Neural cell (in vitro differentiated cells): ENCODE data around the gene RHOT1. TPM values are rescaled to one million over a fixed set of nuclear protein-coding genes. Genes with fewer than 3 reads are reported as not detected.

Experiments used
- H2AFZ ChIP-seq: fragments of 200-600, 300-800 bp; sonication (generic), shearing (Covaris generic); 2 replicates; pipeline ENCODE4 v1.6.0; 2014; ENCODE audit warnings: low read depth, mild to moderate bottlenecking, antibody characterized with exemption, low read length, moderate library complexity
- H3F3A ChIP-seq: fragments of 200-600 bp; shearing (Covaris generic); 2 replicates; pipeline ENCODE4 v1.6.1; 2016; ENCODE audit warnings: mild to moderate bottlenecking, moderate library complexity, mixed read lengths, antibody characterized with exemption, low read length; ENCODE audit not compliant: insufficient read depth, poor library complexity, severe bottlenecking
- H3K27ac ChIP-seq: fragments of 200-600, 300-800 bp; sonication (generic), shearing (Covaris generic); 2 replicates; pipeline ENCODE4 v1.5.1; 2014; ENCODE audit warnings: mild to moderate bottlenecking, low read length, moderate library complexity
- H3K27me3 ChIP-seq: fragments of 300-800, 200-600 bp; sonication (generic), shearing (Covaris generic); 2 replicates; pipeline ENCODE4 v1.6.0; 2014; ENCODE audit warnings: mild to moderate bottlenecking, low read depth, low read length, moderate library complexity; ENCODE audit not compliant: insufficient read depth
- H3K36me3 ChIP-seq: fragments of 300-800, 200-600 bp; sonication (generic), shearing (Covaris generic); 2 replicates; pipeline ENCODE4 v1.5.1; 2014; ENCODE audit warnings: mild to moderate bottlenecking, antibody characterized with exemption, low read length, moderate library complexity; ENCODE audit not compliant: insufficient read depth
- H3K4me2 ChIP-seq: fragments of 300-800, 200-600 bp; sonication (generic), shearing (Covaris generic); 2 replicates; pipeline ENCODE4 v1.6.0; 2014; ENCODE audit warnings: mild to moderate bottlenecking, low read length
- H3K4me3 ChIP-seq: fragments of 300-800, 200-600 bp; sonication (generic), shearing (Covaris generic); 2 replicates; pipeline ENCODE4 v1.5.1; 2014; ENCODE audit warnings: mild to moderate bottlenecking, low read length, moderate library complexity
- H3K79me2 ChIP-seq: fragments of 200-600 bp; shearing (Covaris generic); replicated peaks from 2 replicates; pipeline ENCODE4 v1.6.0; 2014; ENCODE audit warnings: mild to moderate bottlenecking, low read length, moderate library complexity; ENCODE audit not compliant: insufficient read depth
- H3K9ac ChIP-seq: fragments of 300-800, 200-600 bp; sonication (generic), shearing (Covaris generic); 2 replicates; pipeline ENCODE4 v1.6.1; 2016; ENCODE audit warnings: mild to moderate bottlenecking, low read length, mixed read lengths
- H3K9me2 ChIP-seq: fragments of 200-600 bp; shearing (Covaris generic); 2 replicates; pipeline ENCODE4 v1.6.1; 2016; ENCODE audit warnings: mild to moderate bottlenecking, low read length, mixed read lengths; ENCODE audit not compliant: insufficient read depth
- H3K9me3 ChIP-seq: fragments of 200-600, 300-800 bp; sonication (generic), shearing (Covaris generic); 2 replicates; pipeline ENCODE4 v1.6.1; 2016; ENCODE audit warnings: mild to moderate bottlenecking, mixed run types, low read length, moderate library complexity, mixed read lengths
- H4K20me1 ChIP-seq: fragments of 200-600 bp; shearing (Covaris generic); 2 replicates; pipeline ENCODE4 v1.6.1; 2016; ENCODE audit warnings: mild to moderate bottlenecking, mixed run types; ENCODE audit not compliant: insufficient read depth
- EP300 ChIP-seq: fragments of 450-650 bp; conservative IDR thresholded peaks from 2 replicates; pipeline ENCODE4 v1.6.1; 2014; ENCODE audit warnings: antibody characterized with exemption, mild to moderate bottlenecking, moderate library complexity; ENCODE audit not compliant: poor library complexity, severe bottlenecking
- EZH2 ChIP-seq: fragments of 200-600, 300-800 bp; shearing (Covaris generic), sonication (generic); IDR thresholded peaks from 2 replicates; pipeline ENCODE4 v1.6.1; 2014; ENCODE audit warnings: antibody characterized with exemption, low read length, borderline replicate concordance, mild to moderate bottlenecking; ENCODE audit not compliant: insufficient read depth, poor library complexity, severe bottlenecking
- MXI1 ChIP-seq: fragments of 450-650 bp; conservative IDR thresholded peaks from 2 replicates; pipeline ENCODE4 v1.6.1; 2014; ENCODE audit warnings: antibody characterized with exemption, mild to moderate bottlenecking; ENCODE audit not compliant: poor library complexity, severe bottlenecking
- POLR2AphosphoS5 ChIP-seq: IDR thresholded peaks from 2 replicates; pipeline ENCODE4 v1.6.1; 2012
- RAD21 ChIP-seq: fragments of 450-650 bp; conservative IDR thresholded peaks from 2 replicates; pipeline ENCODE4 v1.6.1; 2014; ENCODE audit warnings: antibody characterized with exemption, mild to moderate bottlenecking, moderate library complexity
- REST ChIP-seq: IDR thresholded peaks from 2 replicates; pipeline ENCODE4 v1.6.1; 2012; ENCODE audit warnings: borderline replicate concordance
- SMC3 ChIP-seq: fragments of 450-650 bp; conservative IDR thresholded peaks from 2 replicates; pipeline ENCODE4 v1.6.1; 2014; ENCODE audit warnings: antibody characterized with exemption, mild to moderate bottlenecking, moderate library complexity; ENCODE audit not compliant: poor library complexity
- TAF1 ChIP-seq: IDR thresholded peaks from 2 replicates; pipeline ENCODE4 v1.6.1; 2012; ENCODE audit warnings: low read depth
- polyA plus RNA-seq: library from polyadenylated mRNA; depleted of rRNA; stranded (reverse); fragments of >200 nt; gene quantifications from 2 replicates; pipeline ENCODE4 v1.2.3, GENCODE V29; 2014
- TF ChIP-seq, protein P1 (sequence below): fragments of 450-650 bp; IDR thresholded peaks from 2 replicates; pipeline ENCODE4 v1.5.1; 2014; ENCODE audit warnings: antibody characterized with exemption, mild to moderate bottlenecking, moderate library complexity; ENCODE audit not compliant: poor library complexity, severe bottlenecking

The RHOT1 gene
- polyA plus RNA-seq, 1 donor from 2014 or later = 99.1 TPM

GRCh38 chr17:32268734-32269288, 126.5 kb downstream of the RHOT1 start:
- Histone ChIP-seq H3K27ac (no peak overlapping the region), H3K79me2 (no peaks in the 10 kb centered on the region), H2AFZ (no peak overlapping the region), H3K9ac (no peak overlapping the region), H4K20me1 (no peaks in the 10 kb centered on the region), H3F3A (no peaks in the 10 kb centered on the region), H3K9me3 (no peaks in the 10 kb centered on the region), H3K4me3 (no peak overlapping the region), H3K27me3 (peaks cover 30% of the 10 kb centered on the region), H3K4me2 (no peak overlapping the region), H3K9me2 (no peaks in the 10 kb centered on the region), H3K36me3 (no peaks in the 10 kb centered on the region)
- TF ChIP-seq POLR2AphosphoS5 (no peak), RAD21 (no peak), SMC3 (no peak), TAF1 (no peak), EP300 (no peak), EZH2 (no peak), MXI1 (no peak), REST (no peak)
- TF ChIP-seq, protein P1, sequence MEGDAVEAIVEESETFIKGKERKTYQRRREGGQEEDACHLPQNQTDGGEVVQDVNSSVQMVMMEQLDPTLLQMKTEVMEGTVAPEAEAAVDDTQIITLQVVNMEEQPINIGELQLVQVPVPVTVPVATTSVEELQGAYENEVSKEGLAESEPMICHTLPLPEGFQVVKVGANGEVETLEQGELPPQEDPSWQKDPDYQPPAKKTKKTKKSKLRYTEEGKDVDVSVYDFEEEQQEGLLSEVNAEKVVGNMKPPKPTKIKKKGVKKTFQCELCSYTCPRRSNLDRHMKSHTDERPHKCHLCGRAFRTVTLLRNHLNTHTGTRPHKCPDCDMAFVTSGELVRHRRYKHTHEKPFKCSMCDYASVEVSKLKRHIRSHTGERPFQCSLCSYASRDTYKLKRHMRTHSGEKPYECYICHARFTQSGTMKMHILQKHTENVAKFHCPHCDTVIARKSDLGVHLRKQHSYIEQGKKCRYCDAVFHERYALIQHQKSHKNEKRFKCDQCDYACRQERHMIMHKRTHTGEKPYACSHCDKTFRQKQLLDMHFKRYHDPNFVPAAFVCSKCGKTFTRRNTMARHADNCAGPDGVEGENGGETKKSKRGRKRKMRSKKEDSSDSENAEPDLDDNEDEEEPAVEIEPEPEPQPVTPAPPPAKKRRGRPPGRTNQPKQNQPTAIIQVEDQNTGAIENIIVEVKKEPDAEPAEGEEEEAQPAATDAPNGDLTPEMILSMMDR = no peak

DNA sequence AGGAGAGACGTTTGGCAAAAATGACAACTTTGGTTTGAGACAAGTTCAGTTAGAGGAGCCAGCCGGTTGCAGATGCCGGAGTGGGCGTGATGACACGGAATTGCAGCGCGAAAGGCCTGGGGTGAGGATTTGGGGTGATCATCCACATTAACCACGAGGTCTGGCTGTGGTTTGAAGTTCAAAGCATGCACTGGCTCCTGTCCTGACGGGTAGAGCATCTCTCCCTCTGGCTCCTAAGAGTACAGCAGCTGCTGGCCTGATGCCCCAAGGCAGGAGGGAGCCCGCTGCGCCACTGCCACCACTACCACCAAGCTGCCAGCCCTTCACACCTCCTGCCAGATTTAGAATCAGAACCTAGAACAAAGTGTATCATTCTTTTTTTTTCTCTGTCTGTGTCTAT, 127.1 kb downstream of the RHOT1 start:
- Histone ChIP-seq H2AFZ (no peak overlapping the region), H3K27ac (no peak overlapping the region), H3K4me2 (no peak overlapping the region), H3K27me3 (peaks cover 28% of the 10 kb centered on the region), H4K20me1 (no peaks in the 10 kb centered on the region), H3K4me3 (no peak overlapping the region), H3K79me2 (no peaks in the 10 kb centered on the region), H3K36me3 (no peaks in the 10 kb centered on the region), H3K9me2 (no peaks in the 10 kb centered on the region), H3K9me3 (no peaks in the 10 kb centered on the region), H3K9ac (no peak overlapping the region), H3F3A (no peaks in the 10 kb centered on the region)
- TF ChIP-seq RAD21 = no peak

- Histone ChIP-seq H2AFZ (no peak overlapping the region), H3K9ac (no peak overlapping the region), H3K4me2 (no peak overlapping the region), H3K79me2 (no peaks in the 10 kb centered on the region), H3K27ac (no peak overlapping the region), H3F3A (no peaks in the 10 kb centered on the region), H3K9me3 (no peaks in the 10 kb centered on the region), H3K4me3 (no peak overlapping the region), H3K9me2 (no peaks in the 10 kb centered on the region), H3K27me3 (peaks cover 10% of the 10 kb centered on the region), H4K20me1 (no peaks in the 10 kb centered on the region), H3K36me3 (no peaks in the 10 kb centered on the region)
- TF ChIP-seq MXI1 (no peak), SMC3 (no peak), TAF1 (no peak), EP300 (no peak), EZH2 (no peak), RAD21 (no peak), POLR2AphosphoS5 (no peak), REST (no peak)
- TF ChIP-seq, protein P1 = no peak
Observed at GRCh38 chr17:32271844-32272243, 129.5 kb downstream of the RHOT1 start.
